Adrenal gland (tissue), 12 donors: ENCODE data around the gene DLG2. TPM values are rescaled to one million over a fixed set of nuclear protein-coding genes. Genes with fewer than 3 reads are reported as not detected.

ENCODE experiments used
- DNase-seq, 7 donors: peaks; one replicate each; pipeline ENCODE4 v3.0.0-alpha.2; 2019 to 2020
- H3K27ac ChIP-seq, 5 donors: fragments of 200-600 bp; sonication (generic) in 4 of 5; 1 replicate in 3 of 5; 2 replicates in 2 of 5; pipeline versions ENCODE4 v1.5.1 to v1.8.0; 2016 to 2020; ENCODE audit warnings: mild to moderate bottlenecking in 1 of 5
- H3K27me3 ChIP-seq: fragments of 200-600 bp; 2 replicates; pipeline ENCODE4 v1.8.0; 2021
- H3K36me3 ChIP-seq, 2 donors: fragments of 200-600 bp; replicated peaks in 1 of 2; 1 replicate in 1 of 2; 2 replicates in 1 of 2; pipeline versions ENCODE4 v1.5.1 to v1.8.0; 2018 to 2022
- H3K4me1 ChIP-seq, 2 donors: fragments of 200-600 bp; replicated peaks in 1 of 2; 1 replicate in 1 of 2; 2 replicates in 1 of 2; pipeline versions ENCODE4 v1.5.1 to v1.8.0; 2018 to 2021
- H3K4me3 ChIP-seq, 4 donors: fragments of 200-600 bp; sonication (generic) in 3 of 4; one replicate each; pipeline ENCODE4 v1.5.1; 2016 to 2018
- H3K9me3 ChIP-seq, 3 donors: fragments of 200-600 bp; sonication (generic) in 1 of 3; replicated peaks in 1 of 3; 1 replicate in 2 of 3; 2 replicates in 1 of 3; pipeline versions ENCODE4 v1.5.1 to v1.8.0; 2016 to 2021
- POLR2A ChIP-seq, 2 donors: fragments of 450-650 bp; IDR thresholded peaks; one replicate each; pipeline ENCODE4 v1.6.1; 2017; ENCODE audit warnings: antibody characterized with exemption in 2 of 2, mild to moderate bottlenecking in 2 of 2, moderate library complexity in 1 of 2
- WGBS, 4 donors: extraction: QIAGEN DNeasy Blood & Tissue Kit in 2 of 4; methylation state at CpG; one replicate each; pipeline versions ENCODE4 v1.1.5 to v1.1.7; 2013 to 2017; 5-methylcytosine and 5-hydroxymethylcytosine counted together
- intact Hi-C, 2 donors: fragments of 100-400 bp; cut with DNase I; formaldehyde crosslinking; loops; one replicate each; pipeline versions ENCODE4 v1.14.1 to v1.15.0; 2022 to 2023
- polyA plus RNA-seq, 3 donors: library from polyadenylated mRNA; stranded (reverse); fragments of 200-250 nt in 2 of 3; fragments of 350-450 nt in 1 of 3; fragmentation: Illumina TruSeq in 1 of 3; extraction: RNeasy Lipid Tissue Mini Kit (QIAGEN cat#74804) in 1 of 3; gene quantifications; one replicate each; pipeline ENCODE4 v1.2.3, GENCODE V29; 2013 to 2014
- total RNA-seq, 9 donors: library from RNA; depleted of rRNA in 4 of 9; stranded (reverse); fragments of >200 nt in 4 of 9; fragments of 120-200 nt in 1 of 9; fragmentation: NEBNext Ultra II Directional in 1 of 9; extraction: Animal tissue kit (Norgen Biotek cat#: 25700) in 1 of 9; gene quantifications; one replicate each; pipeline versions ENCODE4 v1.1.0 to v1.2.4, GENCODE V29; 2013 to 2023
- TF ChIP-seq, protein P1 (sequence below), 6 experiments: fragments of 450-650 bp in 4 of 6; fragments of 200-600 bp in 2 of 6; sonication (generic) in 1 of 6; IDR thresholded peaks; 1 replicate in 5 of 6; 2 replicates in 1 of 6; pipeline versions ENCODE4 v1.5.1 to v1.8.0; 2016 to 2021; ENCODE audit warnings: antibody characterized with exemption in 6 of 6, mild to moderate bottlenecking in 2 of 6, moderate library complexity in 1 of 6
- donor health status: healthy with polysubstance abuse.
- donor health status: Bipolar disorder and iron deficiency.
- donor health status: DM: yes; HTN: yes; CAD: no.
- donor health status: DM: no; HTN: no; CAD: no.
- donor health status: DM: no; HTN: no; CAD: no.
- donor health status: DM: yes; HTN: yes; CAD: no.

DLG2 gene
- total and polyA plus RNA-seq, 12 donors = 8.3 to 101 (median 37.5) TPM

DNA sequence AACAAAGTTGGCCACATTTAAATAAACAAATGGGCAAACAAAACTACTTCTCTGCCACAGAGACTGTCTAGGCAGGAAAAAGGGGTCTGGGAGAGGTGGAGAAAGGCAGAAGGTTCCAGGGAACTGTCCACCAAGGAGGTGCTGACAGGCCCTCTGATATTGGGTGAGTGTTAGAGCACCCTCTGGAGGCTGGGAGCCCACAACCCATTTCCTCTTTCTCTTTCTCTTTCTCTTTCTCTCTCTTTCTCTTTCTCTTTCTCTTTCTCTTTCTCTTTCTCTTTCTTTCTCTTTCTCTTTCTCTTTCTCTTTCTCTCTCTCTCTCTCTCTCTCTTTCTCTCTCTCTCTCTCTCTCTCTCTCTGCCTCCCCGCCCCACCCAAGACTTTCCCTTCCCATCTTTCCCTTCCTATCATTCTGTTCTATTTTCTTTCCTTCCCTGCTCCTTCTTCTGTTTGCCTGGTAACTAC is 912.8 kb downstream of the DLG2 start:
- intact Hi-C loops = loop anchor here in 1 of 2 donors (10.0 kb wide), 1 partner anchor 150 kb away; no protein-coding TSS in a partner anchor

DNA sequence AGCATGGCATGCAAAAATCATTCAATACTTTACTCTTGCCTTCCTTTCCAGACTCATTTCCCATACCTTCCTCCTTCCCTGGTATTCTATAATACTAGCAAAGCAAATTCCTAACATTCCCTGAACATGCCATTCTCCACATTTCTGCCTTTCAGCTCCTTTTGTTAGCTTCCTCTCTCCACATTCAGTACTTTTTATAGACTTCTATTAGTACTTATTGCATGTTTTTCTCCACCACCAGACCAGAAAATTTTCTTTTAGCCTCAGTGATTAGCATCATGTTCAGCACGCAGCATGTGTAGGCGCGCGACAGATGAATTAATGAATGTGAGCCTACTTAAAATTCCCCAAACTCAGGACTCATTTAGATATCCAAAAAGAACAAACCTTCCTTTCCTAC is 935.3 kb downstream of the DLG2 start:
- TF ChIP-seq POLR2A (IDR thresholded peaks at IDR 0.05) = no peak
- TF ChIP-seq, protein P1, sequence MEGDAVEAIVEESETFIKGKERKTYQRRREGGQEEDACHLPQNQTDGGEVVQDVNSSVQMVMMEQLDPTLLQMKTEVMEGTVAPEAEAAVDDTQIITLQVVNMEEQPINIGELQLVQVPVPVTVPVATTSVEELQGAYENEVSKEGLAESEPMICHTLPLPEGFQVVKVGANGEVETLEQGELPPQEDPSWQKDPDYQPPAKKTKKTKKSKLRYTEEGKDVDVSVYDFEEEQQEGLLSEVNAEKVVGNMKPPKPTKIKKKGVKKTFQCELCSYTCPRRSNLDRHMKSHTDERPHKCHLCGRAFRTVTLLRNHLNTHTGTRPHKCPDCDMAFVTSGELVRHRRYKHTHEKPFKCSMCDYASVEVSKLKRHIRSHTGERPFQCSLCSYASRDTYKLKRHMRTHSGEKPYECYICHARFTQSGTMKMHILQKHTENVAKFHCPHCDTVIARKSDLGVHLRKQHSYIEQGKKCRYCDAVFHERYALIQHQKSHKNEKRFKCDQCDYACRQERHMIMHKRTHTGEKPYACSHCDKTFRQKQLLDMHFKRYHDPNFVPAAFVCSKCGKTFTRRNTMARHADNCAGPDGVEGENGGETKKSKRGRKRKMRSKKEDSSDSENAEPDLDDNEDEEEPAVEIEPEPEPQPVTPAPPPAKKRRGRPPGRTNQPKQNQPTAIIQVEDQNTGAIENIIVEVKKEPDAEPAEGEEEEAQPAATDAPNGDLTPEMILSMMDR (IDR thresholded peaks at IDR 0.05) = no peak
- no peaks in the 10 kb centered on the region for H3K9me3 ChIP-seq
- H3K4me1 ChIP-seq = no peaks in the 10 kb centered on the region
- no peaks in the 10 kb centered on the region for H3K27me3 ChIP-seq
- no peaks in the 10 kb centered on the region for H3K36me3 ChIP-seq
- no peak for DNase-seq
- intact Hi-C loops = no loop called here
- no peak overlapping the region for H3K4me3 ChIP-seq
- 78 to 94% (median 83%) methylated on average over 4 of the region's 4 CpGs for WGBS, 4 donors
- no peak overlapping the region for H3K27ac ChIP-seq

More for the DNA sequence above, 912.8 kb downstream of the DLG2 start:
- no peaks in the 10 kb centered on the region for H3K27me3 ChIP-seq
- no peaks in the 10 kb centered on the region for H3K36me3 ChIP-seq
- H3K4me3 ChIP-seq = no peak overlapping the region
- DNase-seq = peak; percentile 40 to 73 (median 65)
- whole genome bisulfite sequencing, 4 donors = 20 to 40% (median 32%) methylated on average over 1 of the region's 1 CpG
- H3K4me1 ChIP-seq = no peaks in the 10 kb centered on the region
- H3K9me3 ChIP-seq = no peaks in the 10 kb centered on the region
- TF ChIP-seq, protein P1 (IDR thresholded peaks at IDR 0.05) = peak in 4 of 6 experiments; percentile 28 to 46 (median 36)
- TF ChIP-seq POLR2A (IDR thresholded peaks at IDR 0.05) = no peak
- H3K27ac ChIP-seq = no peak overlapping the region

DNA sequence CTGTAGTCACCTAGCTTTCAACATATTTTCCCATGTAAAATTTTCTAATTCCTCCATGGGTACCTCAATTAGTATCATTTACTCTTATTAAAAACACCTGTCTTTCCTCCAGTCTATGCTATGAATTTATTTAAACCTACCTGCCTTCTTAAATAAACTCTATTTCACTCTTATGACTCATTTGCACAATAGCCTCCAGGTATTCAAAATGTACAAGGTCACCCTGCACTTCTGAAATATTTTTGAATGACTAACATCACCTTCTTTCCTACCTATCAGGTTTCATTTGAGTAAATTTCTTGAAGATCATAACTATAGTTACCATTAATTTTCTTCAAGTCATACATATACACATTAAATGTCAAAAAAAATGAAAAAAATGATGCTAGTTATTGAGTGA is 939.7 kb downstream of the DLG2 start:
- TF ChIP-seq, protein P1 (IDR thresholded peaks at IDR 0.05) = no peak
- no peak for TF ChIP-seq POLR2A (IDR thresholded peaks at IDR 0.05)
- H3K9me3 ChIP-seq = no peaks in the 10 kb centered on the region
- H3K4me3 ChIP-seq = no peak overlapping the region
- no peaks in the 10 kb centered on the region for H3K36me3 ChIP-seq
- no peak overlapping the region for H3K27ac ChIP-seq
- intact Hi-C loops = no loop called here
- no peaks in the 10 kb centered on the region for H3K4me1 ChIP-seq
- DNase-seq = no peak
- no peaks in the 10 kb centered on the region for H3K27me3 ChIP-seq

DNA sequence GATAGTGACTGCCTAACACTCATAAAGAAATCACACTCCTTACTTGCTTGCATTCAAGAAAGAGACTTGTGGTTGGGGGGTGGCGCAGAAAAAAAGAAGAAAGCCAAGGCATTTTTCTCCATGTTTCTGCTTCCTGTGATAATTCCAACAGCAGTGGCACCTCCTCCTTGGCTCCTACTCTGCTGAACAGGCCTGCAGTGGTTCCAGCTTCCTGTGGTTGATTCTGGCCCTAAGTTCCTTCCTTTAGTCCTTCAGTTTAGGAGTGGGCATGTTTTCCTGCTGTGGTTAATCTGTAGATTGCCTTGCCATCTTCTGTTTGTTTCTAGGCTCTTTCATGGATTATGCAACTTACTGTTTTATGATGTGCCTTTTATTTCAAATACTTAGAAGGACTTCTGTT is 940.4 kb downstream of the DLG2 start:
- no peaks in the 10 kb centered on the region for H3K27me3 ChIP-seq
- intact Hi-C loops = no loop called here
- no peak overlapping the region for H3K4me3 ChIP-seq
- no peaks in the 10 kb centered on the region for H3K36me3 ChIP-seq
- 77 to 100% (median 86%) methylated on average over 1 of the region's 1 CpG for WGBS, 4 donors
- no peaks in the 10 kb centered on the region for H3K9me3 ChIP-seq
- no peak for DNase-seq
- no peak overlapping the region for H3K27ac ChIP-seq
- no peak for TF ChIP-seq POLR2A (IDR thresholded peaks at IDR 0.05)
- TF ChIP-seq, protein P1 (IDR thresholded peaks at IDR 0.05) = no peak
- no peaks in the 10 kb centered on the region for H3K4me1 ChIP-seq
